H1 (cell line): ENCODE data around the gene MAGI2. TPM values are rescaled to one million over a fixed set of nuclear protein-coding genes. Genes with fewer than 3 reads are reported as not detected.
"Not testable (repeated sequence)": the region's sequence is repeated elsewhere in the genome, so short reads cannot be mapped to it uniquely, and the experiment has no call there.

Experiments
- CTCF ChIA-PET: fragments of 300-600 bp; sonication (Branson Sonifier 250); formaldehyde crosslinking; loops from one replicate; lab custom pipeline; 2021; ENCODE audit not compliant: partially characterized antibody; lab: Charles Lee
- POLR2A ChIA-PET: fragments of 300-600 bp; sonication (Branson Sonifier 250); formaldehyde crosslinking; loops from one replicate; lab custom pipeline; 2021; ENCODE audit warnings: inconsistent platforms; ENCODE audit not compliant: partially characterized antibody; lab: Charles Lee
- DNase-seq, 2 experiments: peaks; one replicate each; pipeline versions ENCODE4 v3.0.0 to v3.0.0-alpha.2; 2010 to 2022; ENCODE audit warnings: low spot score in 2 of 2, low read depth in 1 of 2, mixed read lengths in 1 of 2
- FAIRE-seq: peaks from 2 replicates; lab custom pipeline; 2011; peaks lifted over from hg19 to GRCh38; lab: Jason Lieb, UNC
- H2AFZ ChIP-seq: 2 replicates; pipeline ENCODE4 v1.8.1; 2012; ENCODE audit warnings: low read length, inconsistent platforms
- H2AK5ac ChIP-seq: 2 replicates; pipeline ENCODE4 v1.6.1; 2013; ENCODE audit warnings: low read depth, low read length
- H2BK120ac ChIP-seq: replicated peaks from 2 replicates; pipeline ENCODE3; 2013; ENCODE audit warnings: low read depth, low read length, inconsistent platforms
- H2BK12ac ChIP-seq: 2 replicates; pipeline ENCODE4 v1.6.1; 2013; ENCODE audit warnings: low read depth, low read length
- H2BK15ac ChIP-seq: 2 replicates; pipeline ENCODE4 v1.6.1; 2013; ENCODE audit warnings: low read length
- H2BK20ac ChIP-seq: 2 replicates; pipeline ENCODE4 v1.6.1; 2013; ENCODE audit warnings: low read length
- H2BK5ac ChIP-seq: 2 replicates; pipeline ENCODE4 v1.6.1; 2013; ENCODE audit warnings: low read depth, low read length
- H3K14ac ChIP-seq: 2 replicates; pipeline ENCODE4 v1.6.1; 2013; ENCODE audit warnings: inconsistent platforms; ENCODE audit not compliant: insufficient read length
- H3K18ac ChIP-seq: 2 replicates; pipeline ENCODE4 v1.6.1; 2013; ENCODE audit warnings: low read length; ENCODE audit errors: extremely low read depth
- H3K23ac ChIP-seq: 2 replicates; pipeline ENCODE4 v1.6.1; 2013; ENCODE audit warnings: inconsistent platforms; ENCODE audit not compliant: insufficient read length
- H3K23me2 ChIP-seq: 2 replicates; pipeline ENCODE4 v1.6.1; 2013; ENCODE audit warnings: low read depth, low read length
- H3K27ac ChIP-seq: 2 replicates; pipeline ENCODE4 v1.6.1; 2011; ENCODE audit warnings: low read depth, low read length, inconsistent platforms
- H3K27me3 ChIP-seq, 4 experiments: replicated peaks in 1 of 4; 1 replicate in 1 of 4; 2 replicates in 3 of 4; pipeline versions ENCODE4 v1.6.1 to v1.8.1; 2011 to 2013; ENCODE audit warnings: low read length in 3 of 4, mild to moderate bottlenecking in 3 of 4, inconsistent platforms in 2 of 4, mixed read lengths in 2 of 4, moderate library complexity in 1 of 4; ENCODE audit not compliant: control insufficient read depth in 3 of 4, insufficient read depth in 3 of 4; ENCODE audit errors: extremely low read depth in 1 of 4
- H3K36me3 ChIP-seq, 4 experiments: 2 replicates each; pipeline versions ENCODE4 v1.6.1 to v1.8.1; 2011 to 2013; ENCODE audit warnings: mild to moderate bottlenecking in 4 of 4, low read length in 3 of 4, moderate library complexity in 2 of 4, control low read depth in 1 of 4, inconsistent platforms in 1 of 4; ENCODE audit not compliant: insufficient read depth in 4 of 4, control insufficient read depth in 2 of 4
- H3K4ac ChIP-seq: replicated peaks from 2 replicates; pipeline ENCODE3; 2013; ENCODE audit warnings: low read length, low read depth, mixed read lengths, inconsistent platforms; ENCODE audit not compliant: insufficient read length
- H3K4me1 ChIP-seq, 4 experiments: replicated peaks in 1 of 4; 1 replicate in 1 of 4; 2 replicates in 3 of 4; pipeline versions ENCODE4 v1.6.1 to v1.8.1; 2011 to 2013; ENCODE audit warnings: low read length in 3 of 4, inconsistent platforms in 2 of 4, mixed read lengths in 1 of 4; ENCODE audit not compliant: insufficient read depth in 4 of 4, control insufficient read depth in 3 of 4
- H3K4me2 ChIP-seq, 2 experiments: 2 replicates each; pipeline versions ENCODE4 v1.6.1 to v1.8.1; 2011 to 2013; ENCODE audit warnings: low read depth in 2 of 2, low read length in 2 of 2, control low read depth in 1 of 2, inconsistent platforms in 1 of 2, mild to moderate bottlenecking in 1 of 2; ENCODE audit not compliant: insufficient read depth in 1 of 2
- H3K4me3 ChIP-seq, 4 experiments: fragments of 200-600, 300-600 bp in 1 of 4; sonication (generic), shearing (Covaris generic), sonication (Bioruptor Twin) in 1 of 4; 2 replicates each; pipeline versions ENCODE4 v1.5.1 to v1.8.1; 2011 to 2016; ENCODE audit warnings: low read length in 4 of 4, low read depth in 3 of 4, control low read depth in 2 of 4, inconsistent platforms in 2 of 4, mild to moderate bottlenecking in 2 of 4, mixed read lengths in 1 of 4, moderate library complexity in 1 of 4; ENCODE audit not compliant: insufficient read depth in 2 of 4; ENCODE audit errors: extremely low read depth in 1 of 4
- H3K56ac ChIP-seq: replicated peaks from 2 replicates; pipeline ENCODE3; 2013; ENCODE audit warnings: low read depth, mild to moderate bottlenecking, mixed read lengths, low read length, inconsistent platforms; ENCODE audit not compliant: insufficient read length
- H3K79me1 ChIP-seq: 2 replicates; pipeline ENCODE4 v1.6.1; 2013; ENCODE audit warnings: low read depth, low read length, control low read depth
- H3K79me2 ChIP-seq, 2 experiments: 2 replicates each; pipeline versions ENCODE4 v1.6.1 to v1.8.1; 2012 to 2013; ENCODE audit warnings: low read length in 2 of 2, mild to moderate bottlenecking in 2 of 2, inconsistent platforms in 1 of 2; ENCODE audit not compliant: insufficient read depth in 2 of 2, control insufficient read depth in 1 of 2
- H3K9ac ChIP-seq, 4 experiments: replicated peaks in 1 of 4; 1 replicate in 1 of 4; 2 replicates in 3 of 4; pipeline versions ENCODE4 v1.6.1 to v1.8.1; 2011 to 2013; ENCODE audit warnings: low read depth in 3 of 4, low read length in 3 of 4, control low read depth in 2 of 4, mild to moderate bottlenecking in 2 of 4, moderate library complexity in 2 of 4, inconsistent platforms in 1 of 4; ENCODE audit errors: extremely low read depth in 1 of 4
- H3K9me3 ChIP-seq, 2 experiments: 2 replicates each; pipeline versions ENCODE4 v1.6.1 to v1.8.1; 2012 to 2013; ENCODE audit warnings: mild to moderate bottlenecking in 2 of 2, moderate library complexity in 2 of 2, control low read depth in 1 of 2, inconsistent platforms in 1 of 2, low read depth in 1 of 2, low read length in 1 of 2, mixed read lengths in 1 of 2; ENCODE audit not compliant: insufficient read depth in 2 of 2
- H4K20me1 ChIP-seq, 2 experiments: replicated peaks in 1 of 2; 2 replicates each; pipeline versions ENCODE3 to v1.8.1; 2011 to 2013; ENCODE audit warnings: inconsistent platforms in 2 of 2, low read length in 2 of 2, mild to moderate bottlenecking in 1 of 2; ENCODE audit not compliant: insufficient read depth in 2 of 2, control insufficient read depth in 1 of 2
- H4K5ac ChIP-seq: 2 replicates; pipeline ENCODE4 v1.6.1; 2013; ENCODE audit warnings: low read length, low read depth, mixed read lengths, inconsistent platforms; ENCODE audit not compliant: insufficient read length
- H4K8ac ChIP-seq: 2 replicates; pipeline ENCODE4 v1.8.0; 2013; ENCODE audit warnings: mild to moderate bottlenecking, moderate library complexity, low read length, inconsistent platforms; ENCODE audit not compliant: insufficient read depth; ENCODE audit errors: extremely low read depth
- H4K91ac ChIP-seq: replicated peaks from 2 replicates; pipeline ENCODE3; 2013; ENCODE audit warnings: low read length, mixed read lengths, inconsistent platforms; ENCODE audit not compliant: insufficient read length
- CHD1 ChIP-seq: IDR thresholded peaks from 2 replicates; pipeline ENCODE4 v1.6.1; 2012; ENCODE audit warnings: low read depth, low read length, improper control_type of control experiment
- GABPA ChIP-seq: IDR thresholded peaks from 2 replicates; pipeline ENCODE4 v1.6.1; 2011; ENCODE audit warnings: mild to moderate bottlenecking, low read length, moderate library complexity, borderline replicate concordance; ENCODE audit not compliant: insufficient read depth
- HDAC2 ChIP-seq, 2 experiments: fragments of 300-600 bp in 1 of 2; sonication (generic) in 1 of 2; IDR thresholded peaks; 2 replicates each; pipeline ENCODE4 v1.6.1; 2011 to 2012; ENCODE audit warnings: low read depth in 2 of 2, low read length in 2 of 2, mild to moderate bottlenecking in 2 of 2, moderate library complexity in 2 of 2, borderline replicate concordance in 1 of 2, inconsistent platforms in 1 of 2
- TBP ChIP-seq: IDR thresholded peaks from 2 replicates; pipeline ENCODE4 v1.6.1; 2011; ENCODE audit warnings: low read depth, low read length, improper control_type of control experiment
- YY1 ChIP-seq: IDR thresholded peaks from 2 replicates; pipeline ENCODE4 v1.6.1; 2011; ENCODE audit warnings: low read depth, mild to moderate bottlenecking, low read length
- WGBS, 2 experiments: shearing (Covaris generic) in 1 of 2; methylation state at CpG; one replicate each; pipeline versions ENCODE4 v1.1.6 to v1.1.7; 2013 to 2015; ENCODE audit warnings: low lambda C conversion rate in 2 of 2, mixed read lengths in 2 of 2, inconsistent platforms in 1 of 2, low coverage in 1 of 2, missing lambda C conversion rate in 1 of 2; ENCODE audit not compliant: insufficient replicate concordance in 2 of 2, insufficient coverage in 1 of 2, insufficient read length in 1 of 2; ENCODE audit errors: extremely low coverage in 1 of 2, missing lambda C conversion rate in 1 of 2; 5-methylcytosine and 5-hydroxymethylcytosine counted together
- polyA plus RNA-seq, 7 experiments: library from polyadenylated mRNA; depleted of rRNA in 3 of 7; stranded (reverse) in 5 of 7; unstranded in 2 of 7; fragments of >200 nt in 5 of 7; fragments of 200-250 nt in 2 of 7; gene quantifications; 1 replicate in 5 of 7; 2 replicates in 1 of 7; 4 replicates in 1 of 7; pipeline versions ENCODE4 v1.2.1 to v1.2.3, GENCODE V29; 2011 to 2013; ENCODE audit warnings: missing spikeins in 2 of 7, mixed read lengths in 2 of 7
- total RNA-seq: library from RNA; stranded (reverse); fragmentation: NEBNext Ultra II Directional; extraction: Animal tissue kit (Norgen Biotek cat#: 25700); gene quantifications from 2 replicates; pipeline ENCODE4 v1.2.1, GENCODE V29; 2021

Gene MAGI2
- total and polyA plus RNA-seq, 2 of the 8 experiments (the other 6 are each of a cell fraction or from before 2014, with no cell fraction given), result 6.0 to 27.3 TPM

GRCh38 chr7:78968951-78969350 lies 484.5 kb downstream of the MAGI2 start (continued):
- TF ChIP-seq HDAC2 (IDR thresholded peaks at IDR 0.05; ENCODE audit: borderline replicate concordance in 1 of 2, low read depth in 2 of 2, low read length in 2 of 2), result no peak
- no peak for TF ChIP-seq CHD1
- TF ChIP-seq GABPA, result no peak
- peak; percentile 78; the same call in 1 of the 2 replicates for TF ChIP-seq YY1
- TF ChIP-seq TBP, result no peak

GRCh38 chr7:78967561-78967960 lies 485.9 kb downstream of the MAGI2 start:
- H3K36me3 ChIP-seq, H2AFZ ChIP-seq, H3K27me3 ChIP-seq, H3K4me1 ChIP-seq, H3K4ac ChIP-seq, FAIRE-seq, H4K20me1 ChIP-seq, H2BK5ac ChIP-seq, H4K91ac ChIP-seq, H3K23me2 ChIP-seq, CTCF ChIA-PET, H3K27ac ChIP-seq, H2AK5ac ChIP-seq, H3K23ac ChIP-seq, DNase-seq, H2BK12ac ChIP-seq, H3K79me2 ChIP-seq, POLR2A ChIA-PET, H3K56ac ChIP-seq, H3K9me3 ChIP-seq, H3K9ac ChIP-seq, H2BK15ac ChIP-seq, H2BK20ac ChIP-seq, H4K5ac ChIP-seq, H3K4me2 ChIP-seq, H3K14ac ChIP-seq, H4K8ac ChIP-seq, H3K18ac ChIP-seq, H3K4me3 ChIP-seq, H2BK120ac ChIP-seq, H3K79me1 ChIP-seq: not testable (repeated sequence)
- 100% methylated on average over 2 of the region's 2 CpGs; no CpG with 5 or more reads in 1 of the 2 experiments for WGBS, 2 experiments
